ENCODE measurements around the gene BPIFA2. TPM values are rescaled to one million over a fixed set of nuclear protein-coding genes. Genes with fewer than 3 reads are reported as not detected.
"Not testable (repeated sequence)": the region's sequence is repeated elsewhere in the genome, so short reads cannot be mapped to it uniquely, and the experiment has no call there.

The BPIFA2 gene
- total RNA-seq, 1 donor from 2014 or later: not detected

GRCh38 chr20:33165416-33166055, 2.4 kb upstream of the BPIFA2 start:
- H3K4me3 Mint-ChIP-seq: no peak overlapping the region
- H3K27ac Mint-ChIP-seq: no peak overlapping the region
- no peaks in the 10 kb centered on the region for H3K4me1 Mint-ChIP-seq (ENCODE audit: low read depth)
- peaks cover 13% of the 10 kb centered on the region for H3K9me3 Mint-ChIP-seq
- no peak for DNase-seq (ENCODE audit: low spot score)
- intact Hi-C loops (cut with micrococcal nuclease): no loop called here
- peaks cover 2% of the 10 kb centered on the region for H3K36me3 Mint-ChIP-seq (ENCODE audit: low read depth)
- H3K27me3 Mint-ChIP-seq (ENCODE audit: insufficient read depth): peaks cover 4% of the 10 kb centered on the region

- no peak for DNase-seq (ENCODE audit: low spot score)
- Mint-ChIP-seq H3K27ac (no peak overlapping the region), H3K9me3 (peaks cover 21% of the 10 kb centered on the region), H3K27me3 (ENCODE audit: insufficient read depth) (peaks cover 9% of the 10 kb centered on the region), H3K4me3 (no peak overlapping the region), H3K36me3 (ENCODE audit: low read depth) (peaks cover 5% of the 10 kb centered on the region), H3K4me1 (ENCODE audit: low read depth) (no peaks in the 10 kb centered on the region)
- intact Hi-C loops (cut with micrococcal nuclease): no loop called here
Observed at GRCh38 chr20:33166533-33167113, 1.3 kb upstream of the BPIFA2 start.

GRCh38 chr20:33169176-33169794, 1.3 kb downstream of the BPIFA2 start:
- H3K4me1 Mint-ChIP-seq (ENCODE audit: low read depth): no peaks in the 10 kb centered on the region
- H3K4me3 Mint-ChIP-seq: no peak overlapping the region
- peaks cover 21% of the 10 kb centered on the region for H3K9me3 Mint-ChIP-seq
- intact Hi-C loops (cut with micrococcal nuclease): no loop called here
- no peak overlapping the region for H3K27ac Mint-ChIP-seq
- H3K27me3 Mint-ChIP-seq (ENCODE audit: insufficient read depth): peaks cover 9% of the 10 kb centered on the region
- DNase-seq (ENCODE audit: low spot score): no peak
- H3K36me3 Mint-ChIP-seq (ENCODE audit: low read depth): peaks cover 5% of the 10 kb centered on the region

- peaks cover 5% of the 10 kb centered on the region for H3K36me3 Mint-ChIP-seq (ENCODE audit: low read depth)
- H3K27ac Mint-ChIP-seq: no peak overlapping the region
- H3K9me3 Mint-ChIP-seq: peaks cover 21% of the 10 kb centered on the region
- H3K4me1 Mint-ChIP-seq (ENCODE audit: low read depth): no peaks in the 10 kb centered on the region
- no peak for DNase-seq (ENCODE audit: low spot score)
- no peak overlapping the region for H3K4me3 Mint-ChIP-seq
- H3K27me3 Mint-ChIP-seq (ENCODE audit: insufficient read depth): peaks cover 9% of the 10 kb centered on the region
- intact Hi-C loops (cut with micrococcal nuclease): no loop called here
Observed at GRCh38 chr20:33172781-33173180, 4.8 kb downstream of the BPIFA2 start.

GRCh38 chr20:33175123-33175522, 7.2 kb downstream of the BPIFA2 start:
- intact Hi-C loops (cut with micrococcal nuclease): no loop called here

GRCh38 chr20:33176101-33176500, 8.1 kb downstream of the BPIFA2 start:
- no peaks in the 10 kb centered on the region for H3K4me1 Mint-ChIP-seq (ENCODE audit: low read depth)
- H3K27ac Mint-ChIP-seq: no peak overlapping the region
- peaks cover 4% of the 10 kb centered on the region for H3K9me3 Mint-ChIP-seq
- DNase-seq (ENCODE audit: low spot score): no peak
- H3K36me3 Mint-ChIP-seq (ENCODE audit: low read depth): peaks cover 2% of the 10 kb centered on the region
- H3K27me3 Mint-ChIP-seq (ENCODE audit: insufficient read depth): peaks cover 2% of the 10 kb centered on the region
- no peak overlapping the region for H3K4me3 Mint-ChIP-seq
- intact Hi-C loops (cut with micrococcal nuclease): no loop called here

More at GRCh38 chr20:33175123-33175522, 7.2 kb downstream of the BPIFA2 start:
- Mint-ChIP-seq H3K27me3 (ENCODE audit: insufficient read depth) (peaks cover 7% of the 10 kb centered on the region), H3K9me3 (peaks cover 12% of the 10 kb centered on the region), H3K27ac (no peak overlapping the region), H3K4me3 (no peak overlapping the region), H3K4me1 (ENCODE audit: low read depth) (no peaks in the 10 kb centered on the region), H3K36me3 (ENCODE audit: low read depth) (peaks cover 2% of the 10 kb centered on the region)
- no peak for DNase-seq (ENCODE audit: low spot score)

GRCh38 chr20:33177866-33178265, 9.9 kb downstream of the BPIFA2 start:
- Mint-ChIP-seq H3K4me1 (ENCODE audit: low read depth) (no peaks in the 10 kb centered on the region), H3K36me3 (ENCODE audit: low read depth) (no peaks in the 10 kb centered on the region), H3K27ac (no peak overlapping the region), H3K4me3 (no peak overlapping the region), H3K9me3 (no peaks in the 10 kb centered on the region), H3K27me3 (ENCODE audit: insufficient read depth) (no peaks in the 10 kb centered on the region)
- DNase-seq (ENCODE audit: low spot score): no peak
- intact Hi-C loops (cut with micrococcal nuclease): no loop called here

GRCh38 chr20:33178726-33179125, 10.8 kb downstream of the BPIFA2 start:
- intact Hi-C loops (cut with micrococcal nuclease): no loop called here
- H3K36me3 Mint-ChIP-seq (ENCODE audit: low read depth): no peaks in the 10 kb centered on the region
- no peak overlapping the region for H3K4me3 Mint-ChIP-seq
- no peak overlapping the region for H3K27ac Mint-ChIP-seq
- no peaks in the 10 kb centered on the region for H3K9me3 Mint-ChIP-seq
- no peaks in the 10 kb centered on the region for H3K27me3 Mint-ChIP-seq (ENCODE audit: insufficient read depth)
- DNase-seq (ENCODE audit: low spot score): no peak
- H3K4me1 Mint-ChIP-seq (ENCODE audit: low read depth): no peaks in the 10 kb centered on the region

GRCh38 chr20:33180169-33180568, 12.2 kb downstream of the BPIFA2 start:
- Mint-ChIP-seq H3K4me3 (no peak overlapping the region), H3K27me3 (ENCODE audit: insufficient read depth) (no peaks in the 10 kb centered on the region), H3K27ac (no peak overlapping the region), H3K9me3 (no peaks in the 10 kb centered on the region), H3K4me1 (ENCODE audit: low read depth) (no peaks in the 10 kb centered on the region), H3K36me3 (ENCODE audit: low read depth) (no peaks in the 10 kb centered on the region)
- intact Hi-C loops (cut with micrococcal nuclease): no loop called here
- DNase-seq (ENCODE audit: low spot score): no peak

GRCh38 chr20:33181482-33182093, 13.6 kb downstream of the BPIFA2 start:
- H3K27ac Mint-ChIP-seq: no peak overlapping the region
- H3K27me3 Mint-ChIP-seq (ENCODE audit: insufficient read depth): no peaks in the 10 kb centered on the region
- no peaks in the 10 kb centered on the region for H3K9me3 Mint-ChIP-seq
- intact Hi-C loops (cut with micrococcal nuclease): no loop called here
- no peak overlapping the region for H3K4me3 Mint-ChIP-seq
- H3K36me3 Mint-ChIP-seq (ENCODE audit: low read depth): no peaks in the 10 kb centered on the region
- H3K4me1 Mint-ChIP-seq (ENCODE audit: low read depth): no peaks in the 10 kb centered on the region
- DNase-seq (ENCODE audit: low spot score): no peak

GRCh38 chr20:33183312-33183711, 15.4 kb downstream of the BPIFA2 start:
- intact Hi-C loops (cut with micrococcal nuclease): no loop called here
- Mint-ChIP-seq H3K27me3 (ENCODE audit: insufficient read depth) (peaks cover 2% of the 10 kb centered on the region), H3K4me3 (no peak overlapping the region), H3K27ac (no peak overlapping the region), H3K36me3 (ENCODE audit: low read depth) (no peaks in the 10 kb centered on the region), H3K9me3 (no peaks in the 10 kb centered on the region), H3K4me1 (ENCODE audit: low read depth) (no peaks in the 10 kb centered on the region)
- no peak for DNase-seq (ENCODE audit: low spot score)

- DNase-seq (ENCODE audit: low spot score); H3K27me3 Mint-ChIP-seq (ENCODE audit: insufficient read depth); H3K36me3 Mint-ChIP-seq (ENCODE audit: low read depth); H3K9me3 Mint-ChIP-seq; H3K27ac Mint-ChIP-seq; H3K4me1 Mint-ChIP-seq (ENCODE audit: low read depth); H3K4me3 Mint-ChIP-seq; intact Hi-C loops (cut with micrococcal nuclease): not testable (repeated sequence)
Observed at GRCh38 chr20:33185031-33185590, 17.2 kb downstream of the BPIFA2 start.

- Mint-ChIP-seq H3K9me3 (no peaks in the 10 kb centered on the region), H3K36me3 (ENCODE audit: low read depth) (no peaks in the 10 kb centered on the region), H3K4me1 (ENCODE audit: low read depth) (no peaks in the 10 kb centered on the region), H3K27me3 (ENCODE audit: insufficient read depth) (peaks cover 8% of the 10 kb centered on the region), H3K4me3 (no peak overlapping the region), H3K27ac (no peak overlapping the region)
- DNase-seq (ENCODE audit: low spot score): no peak
- intact Hi-C loops (cut with micrococcal nuclease): no loop called here
Observed at GRCh38 chr20:33187491-33187890, 19.5 kb downstream of the BPIFA2 start.
